KMS-11 (cell line): ENCODE data around the gene IFI27L1.
A peak's percentile ranks its signal among the peaks of the same experiment; 100 is the strongest.

Experiments used
- H2AFZ ChIP-seq: fragments of 200-600 bp; sonication (generic); 2 replicates; pipeline ENCODE4 v1.6.1; 2016; ENCODE audit warnings: antibody characterized with exemption, mixed run types, low read depth
- H3K27ac ChIP-seq: fragments of 200-600 bp; sonication (generic); 2 replicates; pipeline ENCODE4 v1.6.1; 2016; ENCODE audit warnings: mild to moderate bottlenecking, mixed run types
- H3K27me3 ChIP-seq: fragments of 200-600 bp; sonication (generic); 2 replicates; pipeline ENCODE4 v1.6.1; 2017; ENCODE audit warnings: mild to moderate bottlenecking, low read depth, mixed run types, moderate library complexity; ENCODE audit not compliant: insufficient read depth
- H3K36me3 ChIP-seq: fragments of 200-600 bp; sonication (generic); 2 replicates; pipeline ENCODE4 v1.6.1; 2017; ENCODE audit warnings: mild to moderate bottlenecking, mixed run types; ENCODE audit not compliant: insufficient read depth
- H3K4me1 ChIP-seq: fragments of 200-600 bp; sonication (generic); 2 replicates; pipeline ENCODE4 v1.6.1; 2016; ENCODE audit warnings: mild to moderate bottlenecking, low read depth, mixed run types; ENCODE audit not compliant: poor library complexity, severe bottlenecking
- H3K4me2 ChIP-seq: fragments of 200-600 bp; sonication (generic); 2 replicates; pipeline ENCODE4 v1.7.0; 2016; ENCODE audit warnings: mild to moderate bottlenecking, mixed run types
- H3K4me3 ChIP-seq: fragments of 200-600 bp; sonication (generic); IDR thresholded peaks from 2 replicates; pipeline ENCODE4 v1.6.1; 2017; ENCODE audit warnings: low read depth, low read length, mixed read lengths; ENCODE audit not compliant: insufficient read depth
- H3K79me2 ChIP-seq: fragments of 200-600 bp; sonication (generic); 2 replicates; pipeline ENCODE4 v1.6.1; 2016; ENCODE audit warnings: low read depth, mixed run types; ENCODE audit not compliant: insufficient read depth
- H3K9ac ChIP-seq: fragments of 200-600 bp; sonication (generic); 2 replicates; pipeline ENCODE4 v1.6.1; 2016; ENCODE audit warnings: mild to moderate bottlenecking, mixed run types
- H4K20me1 ChIP-seq: fragments of 200-600 bp; sonication (generic); 2 replicates; pipeline ENCODE4 v1.6.1; 2016; ENCODE audit warnings: mild to moderate bottlenecking, mixed run types; ENCODE audit not compliant: insufficient read depth
- CTCF ChIP-seq: fragments of 200-600 bp; sonication (generic); conservative IDR thresholded peaks from 2 replicates; pipeline ENCODE4 v1.6.1; 2017; ENCODE audit warnings: low read depth, mild to moderate bottlenecking, antibody characterized with exemption, low read length, moderate library complexity, mixed read lengths

IFI27L1 gene

GRCh38 chr14:94080621-94081385, at the start of gene IFI27L1, which contains the start of gene DDX24:
IFI27L1 (plus strand) TSS chr14:94081310; CDS start chr14:94096938, 15,628 bp downstream.
DDX24 (minus strand) TSS chr14:94081202; CDS start chr14:94079742, 1,460 bp downstream.
- no peak for TF ChIP-seq CTCF
- Histone ChIP-seq H3K4me3 (no peak within 1 kb of the TSS), H4K20me1 (no peaks in the 10 kb centered on the region; the same call in 1 of the 2 replicates), H3K9ac (peak within 1 kb of the TSS; percentile 91), H3K4me2 (peak within 1 kb of the TSS; percentile 98), H3K79me2 (peaks cover 62% of the 10 kb centered on the region), H3K27me3 (no peaks in the 10 kb centered on the region), H3K27ac (peak within 1 kb of the TSS; percentile 95), H2AFZ (peak within 1 kb of the TSS; percentile 87), H3K4me1 (peaks cover 31% of the 10 kb centered on the region), H3K36me3 (peaks cover 8% of the 10 kb centered on the region; the same call in 1 of the 2 replicates)

- H3K36me3 ChIP-seq, result no peaks in the 10 kb centered on the region
- H3K4me3 ChIP-seq, result no peak overlapping the region
- no peaks in the 10 kb centered on the region for H3K79me2 ChIP-seq
- H4K20me1 ChIP-seq, result no peaks in the 10 kb centered on the region
- TF ChIP-seq CTCF, result no peak
- no peak overlapping the region for H3K9ac ChIP-seq
- no peak overlapping the region for H3K27ac ChIP-seq
- H3K27me3 ChIP-seq, result no peaks in the 10 kb centered on the region
- no peaks in the 10 kb centered on the region for H3K4me1 ChIP-seq
- H2AFZ ChIP-seq, result no peak overlapping the region
- H3K4me2 ChIP-seq, result no peak overlapping the region
Observed at GRCh38 chr14:94031883-94032279, 49.2 kb upstream of the IFI27L1 start.

- Histone ChIP-seq H3K79me2 (no peaks in the 10 kb centered on the region), H3K27me3 (no peaks in the 10 kb centered on the region), H2AFZ (no peak overlapping the region), H3K4me2 (no peak overlapping the region), H3K36me3 (no peaks in the 10 kb centered on the region), H3K27ac (no peak overlapping the region), H3K4me3 (no peak overlapping the region), H3K9ac (no peak overlapping the region), H3K4me1 (no peaks in the 10 kb centered on the region), H4K20me1 (no peaks in the 10 kb centered on the region)
- TF ChIP-seq CTCF, result no peak
Observed at GRCh38 chr14:94034886-94035285, 46.2 kb upstream of the IFI27L1 start.

GRCh38 chr14:94036313-94037167, 44.6 kb upstream of the IFI27L1 start:
- H3K4me1 ChIP-seq, result no peaks in the 10 kb centered on the region
- no peaks in the 10 kb centered on the region for H3K36me3 ChIP-seq
- no peak overlapping the region for H2AFZ ChIP-seq
- H3K79me2 ChIP-seq, result no peaks in the 10 kb centered on the region
- peak; percentile 84 for TF ChIP-seq CTCF
- no peaks in the 10 kb centered on the region for H3K27me3 ChIP-seq
- H3K9ac ChIP-seq, result no peak overlapping the region
- H3K27ac ChIP-seq, result no peak overlapping the region
- no peak overlapping the region for H3K4me2 ChIP-seq
- no peak overlapping the region for H3K4me3 ChIP-seq
- H4K20me1 ChIP-seq, result no peaks in the 10 kb centered on the region
